Neural cell (in vitro differentiated cells): ENCODE measurements around the gene RIMKLA. TPM values are rescaled to one million over a fixed set of nuclear protein-coding genes. Genes with fewer than 3 reads are reported as not detected.

Experiments
- H2AFZ ChIP-seq: fragments of 200-600, 300-800 bp; sonication (generic), shearing (Covaris generic); 2 replicates; pipeline ENCODE4 v1.6.0; 2014; ENCODE audit warnings: low read depth, mild to moderate bottlenecking, antibody characterized with exemption, low read length, moderate library complexity
- H3F3A ChIP-seq: fragments of 200-600 bp; shearing (Covaris generic); 2 replicates; pipeline ENCODE4 v1.6.1; 2016; ENCODE audit warnings: mild to moderate bottlenecking, moderate library complexity, mixed read lengths, antibody characterized with exemption, low read length; ENCODE audit not compliant: insufficient read depth, poor library complexity, severe bottlenecking
- H3K27ac ChIP-seq: fragments of 200-600, 300-800 bp; sonication (generic), shearing (Covaris generic); 2 replicates; pipeline ENCODE4 v1.5.1; 2014; ENCODE audit warnings: mild to moderate bottlenecking, low read length, moderate library complexity
- H3K27me3 ChIP-seq: fragments of 300-800, 200-600 bp; sonication (generic), shearing (Covaris generic); 2 replicates; pipeline ENCODE4 v1.6.0; 2014; ENCODE audit warnings: mild to moderate bottlenecking, low read depth, low read length, moderate library complexity; ENCODE audit not compliant: insufficient read depth
- H3K36me3 ChIP-seq: fragments of 300-800, 200-600 bp; sonication (generic), shearing (Covaris generic); 2 replicates; pipeline ENCODE4 v1.5.1; 2014; ENCODE audit warnings: mild to moderate bottlenecking, antibody characterized with exemption, low read length, moderate library complexity; ENCODE audit not compliant: insufficient read depth
- H3K4me2 ChIP-seq: fragments of 300-800, 200-600 bp; sonication (generic), shearing (Covaris generic); 2 replicates; pipeline ENCODE4 v1.6.0; 2014; ENCODE audit warnings: mild to moderate bottlenecking, low read length
- H3K4me3 ChIP-seq: fragments of 300-800, 200-600 bp; sonication (generic), shearing (Covaris generic); 2 replicates; pipeline ENCODE4 v1.5.1; 2014; ENCODE audit warnings: mild to moderate bottlenecking, low read length, moderate library complexity
- H3K79me2 ChIP-seq: fragments of 200-600 bp; shearing (Covaris generic); replicated peaks from 2 replicates; pipeline ENCODE4 v1.6.0; 2014; ENCODE audit warnings: mild to moderate bottlenecking, low read length, moderate library complexity; ENCODE audit not compliant: insufficient read depth
- H3K9ac ChIP-seq: fragments of 300-800, 200-600 bp; sonication (generic), shearing (Covaris generic); 2 replicates; pipeline ENCODE4 v1.6.1; 2016; ENCODE audit warnings: mild to moderate bottlenecking, low read length, mixed read lengths
- H3K9me2 ChIP-seq: fragments of 200-600 bp; shearing (Covaris generic); 2 replicates; pipeline ENCODE4 v1.6.1; 2016; ENCODE audit warnings: mild to moderate bottlenecking, low read length, mixed read lengths; ENCODE audit not compliant: insufficient read depth
- H3K9me3 ChIP-seq: fragments of 200-600, 300-800 bp; sonication (generic), shearing (Covaris generic); 2 replicates; pipeline ENCODE4 v1.6.1; 2016; ENCODE audit warnings: mild to moderate bottlenecking, mixed run types, low read length, moderate library complexity, mixed read lengths
- H4K20me1 ChIP-seq: fragments of 200-600 bp; shearing (Covaris generic); 2 replicates; pipeline ENCODE4 v1.6.1; 2016; ENCODE audit warnings: mild to moderate bottlenecking, mixed run types; ENCODE audit not compliant: insufficient read depth
- CTCF ChIP-seq: fragments of 450-650 bp; IDR thresholded peaks from 2 replicates; pipeline ENCODE4 v1.5.1; 2014; ENCODE audit warnings: antibody characterized with exemption, mild to moderate bottlenecking, moderate library complexity; ENCODE audit not compliant: poor library complexity, severe bottlenecking
- EP300 ChIP-seq: fragments of 450-650 bp; conservative IDR thresholded peaks from 2 replicates; pipeline ENCODE4 v1.6.1; 2014; ENCODE audit warnings: antibody characterized with exemption, mild to moderate bottlenecking, moderate library complexity; ENCODE audit not compliant: poor library complexity, severe bottlenecking
- EZH2 ChIP-seq: fragments of 200-600, 300-800 bp; shearing (Covaris generic), sonication (generic); IDR thresholded peaks from 2 replicates; pipeline ENCODE4 v1.6.1; 2014; ENCODE audit warnings: antibody characterized with exemption, low read length, borderline replicate concordance, mild to moderate bottlenecking; ENCODE audit not compliant: insufficient read depth, poor library complexity, severe bottlenecking
- MXI1 ChIP-seq: fragments of 450-650 bp; conservative IDR thresholded peaks from 2 replicates; pipeline ENCODE4 v1.6.1; 2014; ENCODE audit warnings: antibody characterized with exemption, mild to moderate bottlenecking; ENCODE audit not compliant: poor library complexity, severe bottlenecking
- POLR2AphosphoS5 ChIP-seq: IDR thresholded peaks from 2 replicates; pipeline ENCODE4 v1.6.1; 2012
- RAD21 ChIP-seq: fragments of 450-650 bp; conservative IDR thresholded peaks from 2 replicates; pipeline ENCODE4 v1.6.1; 2014; ENCODE audit warnings: antibody characterized with exemption, mild to moderate bottlenecking, moderate library complexity
- REST ChIP-seq: IDR thresholded peaks from 2 replicates; pipeline ENCODE4 v1.6.1; 2012; ENCODE audit warnings: borderline replicate concordance
- SMC3 ChIP-seq: fragments of 450-650 bp; conservative IDR thresholded peaks from 2 replicates; pipeline ENCODE4 v1.6.1; 2014; ENCODE audit warnings: antibody characterized with exemption, mild to moderate bottlenecking, moderate library complexity; ENCODE audit not compliant: poor library complexity
- TAF1 ChIP-seq: IDR thresholded peaks from 2 replicates; pipeline ENCODE4 v1.6.1; 2012; ENCODE audit warnings: low read depth
- polyA plus RNA-seq: library from polyadenylated mRNA; depleted of rRNA; stranded (reverse); fragments of >200 nt; gene quantifications from 2 replicates; pipeline ENCODE4 v1.2.3, GENCODE V29; 2014

Gene RIMKLA
- polyA plus RNA-seq, 1 donor from 2014 or later: 35.4 TPM

- no peak overlapping the region for H3K4me2 ChIP-seq
Measured at GRCh38 chr1:42359466-42359865, 21.1 kb upstream of the RIMKLA start.

GRCh38 chr1:42364089-42364488 lies 16.5 kb upstream of the RIMKLA start:
- H2AFZ ChIP-seq: no peak overlapping the region
- H3K9me3 ChIP-seq: no peaks in the 10 kb centered on the region
- H3K9me2 ChIP-seq: no peaks in the 10 kb centered on the region
- H3K9ac ChIP-seq: no peak overlapping the region
- H3K27me3 ChIP-seq: no peaks in the 10 kb centered on the region
- no peak overlapping the region for H3K4me3 ChIP-seq
- no peaks in the 10 kb centered on the region for H3F3A ChIP-seq
- no peak overlapping the region for H3K27ac ChIP-seq
- H4K20me1 ChIP-seq: no peaks in the 10 kb centered on the region
- H3K4me2 ChIP-seq: no peak overlapping the region
- H3K36me3 ChIP-seq: no peaks in the 10 kb centered on the region
- no peaks in the 10 kb centered on the region for H3K79me2 ChIP-seq
- TF ChIP-seq RAD21: no peak
- no peak for TF ChIP-seq EZH2
- TF ChIP-seq EP300: no peak
- TF ChIP-seq TAF1: no peak
- no peak for TF ChIP-seq REST
- no peak for TF ChIP-seq SMC3
- no peak for TF ChIP-seq POLR2AphosphoS5

More at GRCh38 chr1:42359466-42359865, 21.1 kb upstream of the RIMKLA start:
- Histone ChIP-seq H2AFZ (no peak overlapping the region), H3K27me3 (no peaks in the 10 kb centered on the region), H3K9ac (no peak overlapping the region), H3F3A (no peaks in the 10 kb centered on the region), H3K9me2 (no peaks in the 10 kb centered on the region), H3K27ac (no peak overlapping the region), H3K79me2 (no peaks in the 10 kb centered on the region), H3K9me3 (no peaks in the 10 kb centered on the region), H3K4me3 (no peak overlapping the region), H3K36me3 (no peaks in the 10 kb centered on the region), H4K20me1 (no peaks in the 10 kb centered on the region)
- TF ChIP-seq RAD21 (no peak), SMC3 (no peak), MXI1 (no peak), EP300 (no peak), EZH2 (no peak), REST (no peak), TAF1 (no peak), POLR2AphosphoS5 (no peak), CTCF (no peak)
